GM19035 (cell line): ENCODE measurements around the gene C3orf70.
"Not testable (repeated sequence)": the region's sequence is repeated elsewhere in the genome, so short reads cannot be mapped to it uniquely, and the experiment has no call there.

ENCODE experiments used
- ATAC-seq: cut with Tn5 transposase; IDR thresholded peaks from one replicate; pipeline ENCODE4 v1.9.1; 2021; ENCODE audit not compliant: unreplicated experiment

C3orf70 gene

DNA sequence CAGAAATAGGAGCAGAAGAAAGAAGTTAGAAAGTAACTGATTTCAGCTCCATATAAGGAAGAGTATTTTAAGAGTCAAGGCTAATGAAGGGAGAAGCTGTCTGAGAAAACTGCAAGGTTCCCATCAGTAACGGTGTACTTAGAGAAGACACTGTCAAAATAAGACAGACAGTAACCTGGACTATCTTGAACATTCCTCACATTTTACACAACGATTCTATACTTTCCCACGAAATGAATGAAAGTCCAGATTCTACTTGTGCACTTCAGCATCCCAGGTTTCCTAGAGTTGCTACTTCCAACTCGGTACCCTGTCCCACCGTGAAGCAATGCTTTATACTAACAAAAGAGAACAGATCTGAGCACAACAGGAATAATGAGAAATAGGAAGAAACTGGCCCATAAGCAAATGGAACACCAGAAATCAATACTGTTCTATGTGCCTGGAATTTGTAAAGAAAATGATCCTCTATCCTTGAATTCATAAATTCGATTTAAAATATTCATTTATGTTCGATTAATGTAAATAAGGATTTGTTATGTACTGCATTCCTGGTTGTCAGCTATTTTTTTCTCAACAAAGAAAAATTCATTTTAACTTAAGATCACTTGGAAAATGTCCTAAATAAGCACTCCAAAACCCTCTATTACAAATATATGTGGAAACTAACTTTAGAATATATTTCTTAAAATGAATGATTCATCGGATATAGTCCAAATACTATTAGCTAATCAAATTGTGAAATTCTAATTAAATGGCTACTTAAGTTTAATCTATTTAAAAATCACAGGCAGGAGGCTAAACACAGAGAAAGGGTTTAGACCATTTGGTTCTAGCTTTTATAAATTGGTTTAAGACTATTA, 1.5 kb downstream of the C3orf70 start:
- ATAC-seq: no peak

DNA sequence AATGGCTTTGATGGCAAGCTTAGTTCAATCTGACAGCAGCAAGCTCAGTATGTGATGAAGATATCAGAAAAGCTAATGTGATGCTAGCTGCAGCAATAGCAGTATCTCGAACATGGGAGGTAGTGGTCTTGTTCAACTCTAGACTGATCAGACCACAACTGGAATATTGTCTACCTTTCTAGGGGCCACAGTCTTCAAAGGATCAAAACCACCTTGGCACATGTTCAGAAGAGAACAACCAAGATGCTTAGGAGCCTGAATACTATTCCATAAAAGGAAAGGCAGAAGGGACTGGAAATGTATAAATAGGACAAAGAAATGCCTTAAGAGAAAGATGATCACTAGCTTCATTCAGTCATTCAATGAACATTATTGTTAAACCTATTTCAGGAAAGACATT, 2.3 kb downstream of the C3orf70 start:
- ATAC-seq: no peak

DNA sequence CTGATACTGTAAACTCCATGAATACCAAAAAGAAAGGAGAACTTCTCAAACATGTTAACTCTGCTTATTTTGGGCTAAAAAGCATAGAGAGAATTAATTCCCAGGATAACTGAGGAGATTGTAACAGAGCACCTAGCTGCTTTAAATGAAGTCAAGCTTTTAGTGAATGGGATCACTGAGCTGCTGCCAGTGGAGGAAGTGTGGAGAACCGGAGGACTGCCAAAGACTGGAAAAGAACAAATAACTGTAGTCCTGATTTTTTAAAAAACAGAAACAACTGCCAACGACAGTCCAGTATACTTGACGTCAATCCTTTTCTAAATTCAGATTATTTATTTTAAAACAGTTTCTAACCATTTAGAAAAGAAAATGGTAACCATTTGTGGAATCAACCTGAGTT, 3.3 kb downstream of the C3orf70 start:
- no peak for ATAC-seq

DNA sequence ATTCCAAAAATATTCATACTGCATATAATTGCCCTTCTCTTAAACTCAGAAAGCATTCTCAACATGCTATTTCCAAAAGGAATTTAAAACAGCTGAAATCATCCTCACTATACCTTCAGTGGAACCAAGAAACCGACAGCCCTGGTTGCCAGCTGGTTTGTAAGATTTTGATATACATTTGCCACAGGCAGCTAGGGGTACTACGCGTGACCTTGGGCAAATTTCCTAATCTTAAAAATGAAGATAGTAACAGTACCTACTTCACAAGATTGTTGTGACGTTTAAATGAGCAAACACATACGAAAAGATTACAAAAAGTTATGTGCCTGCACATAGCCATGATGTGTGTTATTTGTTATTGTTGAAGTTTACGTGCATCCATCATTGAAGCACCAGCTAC, 7.3 kb downstream of the C3orf70 start:
- ATAC-seq: no peak

DNA sequence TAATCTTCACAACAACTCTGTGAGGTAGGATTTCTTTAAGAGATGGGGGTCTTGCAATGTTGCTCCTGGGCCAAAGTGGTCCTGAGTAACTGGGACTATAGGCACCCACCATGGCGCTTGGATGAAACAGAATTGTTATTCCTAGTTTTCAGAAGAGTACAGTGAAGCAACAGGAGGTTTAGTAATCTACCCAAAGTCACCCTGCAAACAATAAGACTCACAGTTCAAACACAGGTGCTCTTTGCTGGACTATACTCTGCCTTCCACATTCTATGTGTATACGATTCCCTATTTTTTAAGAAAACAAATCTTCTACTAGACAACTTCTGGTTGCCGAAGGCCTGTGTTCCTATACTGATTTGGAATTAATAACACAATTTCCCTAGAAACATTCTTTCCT, 8.1 kb downstream of the C3orf70 start:
- no peak for ATAC-seq

DNA sequence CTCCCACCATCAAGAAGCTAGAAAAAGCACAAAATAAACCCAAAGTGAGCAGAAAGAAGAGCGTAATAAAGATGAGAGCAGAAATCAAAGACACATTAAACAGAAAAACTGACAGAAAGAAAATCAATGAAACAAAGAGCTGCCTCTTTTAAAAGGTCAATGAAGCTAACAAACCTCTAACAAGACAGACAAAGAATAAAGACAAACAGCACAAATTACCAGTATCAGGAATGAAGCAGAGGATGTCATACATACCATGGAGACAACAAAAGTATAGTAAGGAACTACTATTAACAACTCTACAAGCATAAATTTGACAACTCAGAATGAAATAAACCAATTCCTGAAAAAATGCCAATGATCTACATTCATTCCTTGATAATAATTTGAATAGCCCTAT, 15.0 kb downstream of the C3orf70 start:
- no peak for ATAC-seq

DNA sequence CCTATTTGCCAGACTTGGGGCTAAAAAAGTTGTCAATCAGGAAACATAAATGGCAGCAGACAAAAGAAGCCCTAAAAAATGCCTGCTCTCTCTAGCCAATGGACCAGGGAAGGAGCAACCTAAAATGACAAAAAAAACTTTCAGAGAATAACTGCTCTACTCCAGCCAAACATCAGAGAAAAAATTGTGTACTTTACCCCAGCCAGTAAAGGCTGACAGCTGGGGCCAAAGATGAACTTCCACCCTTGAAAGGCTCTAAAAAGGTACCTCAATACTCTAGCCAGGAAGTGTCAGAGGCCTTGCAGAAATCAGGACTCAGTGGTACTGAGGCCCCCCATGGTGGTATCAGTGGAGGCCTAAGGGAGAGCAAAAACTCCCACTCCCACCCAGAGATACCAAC, 18.4 kb downstream of the C3orf70 start:
- no peak for ATAC-seq

DNA sequence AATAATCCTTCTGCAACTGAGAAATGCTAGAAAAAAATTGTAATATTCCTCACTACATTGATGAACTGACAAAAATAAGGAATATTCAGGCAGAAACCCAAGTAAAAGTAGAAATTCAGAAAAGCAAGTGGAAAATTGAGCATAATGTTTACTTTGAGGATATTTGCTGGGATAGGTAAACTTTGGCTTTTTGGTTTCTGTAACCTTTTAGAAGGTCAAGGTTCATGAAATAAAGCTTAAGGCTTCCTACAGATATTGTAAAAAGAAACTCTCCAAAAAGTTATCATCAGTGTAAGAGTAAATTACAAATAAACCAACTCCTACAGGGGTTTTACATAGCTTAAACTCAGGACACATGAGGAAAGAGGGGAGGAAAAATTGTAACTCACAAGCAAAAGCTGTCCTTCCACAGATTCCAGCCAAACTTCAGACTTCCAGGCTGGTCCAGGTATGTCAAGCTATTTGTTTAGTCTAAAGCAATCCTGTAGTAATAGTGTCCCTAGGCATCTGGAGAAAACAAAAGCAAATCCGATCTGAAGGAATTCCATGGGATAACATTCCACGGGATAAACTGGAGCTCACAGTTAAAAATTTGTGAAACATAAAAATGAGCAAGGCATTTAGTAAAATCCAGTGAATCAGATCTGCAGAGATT, 21.1 kb downstream of the C3orf70 start:
- ATAC-seq: no peak

DNA sequence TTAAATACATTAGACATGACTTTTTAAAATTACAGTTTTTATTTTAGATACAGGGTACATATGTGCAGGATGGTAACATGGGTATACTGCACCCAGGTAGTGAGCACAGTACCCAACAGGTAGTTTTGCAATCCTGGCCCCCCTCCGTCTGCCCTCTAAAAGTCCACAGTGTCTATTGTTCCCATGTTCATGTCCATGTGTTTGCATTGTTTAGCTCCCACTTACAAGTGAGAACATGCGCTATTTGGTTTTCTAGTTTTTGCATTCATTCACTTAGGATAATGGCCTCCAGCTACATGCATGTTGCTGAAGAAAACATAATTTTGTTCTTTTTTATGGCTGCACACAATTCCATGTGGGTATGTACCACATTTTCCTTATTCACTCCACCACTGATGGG, 23.8 kb downstream of the C3orf70 start:
- no peak for ATAC-seq

DNA sequence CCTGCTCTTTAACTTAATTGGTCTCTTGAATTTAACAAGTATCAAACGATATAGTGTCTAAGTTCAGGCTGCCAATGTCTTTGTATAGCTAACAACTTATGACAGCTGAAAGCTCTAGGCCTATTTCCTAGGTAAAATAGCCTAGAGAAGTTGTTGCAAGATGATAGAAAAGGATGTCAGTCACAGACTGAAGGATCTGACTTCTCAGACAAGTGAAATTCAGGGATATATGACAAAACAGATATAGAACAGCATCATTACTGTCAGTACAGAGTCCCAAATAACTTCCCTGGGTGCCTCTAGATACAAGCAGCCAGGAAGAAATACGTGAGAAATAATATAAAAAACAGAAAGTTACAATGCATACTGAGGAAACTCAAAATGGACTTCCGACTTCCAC, 26.7 kb downstream of the C3orf70 start:
- no peak for ATAC-seq

DNA sequence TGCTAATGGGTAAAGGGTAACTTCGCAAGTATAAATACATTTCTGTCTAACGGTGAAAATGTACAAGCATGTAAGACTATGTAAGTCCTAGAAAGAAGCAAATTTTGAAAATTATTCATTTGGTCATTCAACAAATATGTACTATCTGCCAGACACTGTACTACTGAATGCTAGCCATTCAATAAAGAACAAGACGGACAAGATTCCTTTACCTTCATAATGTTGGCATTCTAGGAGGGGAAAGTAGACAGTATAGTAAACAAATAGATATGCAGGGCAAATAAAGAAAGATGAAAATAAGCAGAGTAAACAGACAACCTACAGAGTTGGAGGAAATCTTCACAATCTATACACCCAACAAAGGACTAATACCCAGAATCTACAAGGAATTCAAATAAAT, 32.7 kb downstream of the C3orf70 start:
- ATAC-seq: no peak

DNA sequence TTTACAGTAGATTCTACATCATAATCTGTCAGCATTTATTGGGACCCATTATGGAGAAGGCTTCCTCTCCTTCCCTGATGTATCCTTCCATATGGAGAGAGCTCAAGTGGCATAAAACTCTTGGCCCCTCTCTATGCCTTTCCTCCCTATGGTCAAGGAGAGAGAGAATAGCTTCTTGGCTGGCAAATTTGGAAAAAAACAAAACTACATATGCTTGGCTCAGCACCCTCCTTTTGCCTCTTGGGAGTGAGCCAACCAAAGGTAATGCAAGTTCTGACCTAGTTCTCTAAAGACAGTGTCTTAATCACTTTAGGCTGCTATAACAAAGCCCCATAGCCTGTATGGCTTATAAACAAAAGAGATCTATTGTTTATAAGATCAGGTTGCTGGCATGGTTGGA, 37.5 kb downstream of the C3orf70 start:
- no peak for ATAC-seq

DNA sequence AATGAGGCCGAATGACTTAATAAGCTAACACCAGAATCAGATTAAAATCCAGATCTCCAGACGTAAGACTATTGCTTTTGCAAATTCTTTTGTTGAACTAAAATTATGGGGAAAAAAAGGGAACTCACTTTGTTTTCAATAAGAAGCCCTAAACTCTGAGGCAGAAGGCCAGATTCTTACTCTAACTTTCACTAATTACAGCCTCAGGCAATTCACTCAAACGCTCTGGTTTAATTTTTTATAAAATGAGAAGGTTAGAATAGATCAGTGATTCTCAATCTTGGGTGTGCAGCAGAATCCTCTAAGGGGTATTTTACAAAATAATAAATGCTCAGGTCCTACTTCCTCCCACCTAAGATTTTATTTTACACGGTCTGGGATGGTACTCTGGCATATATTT, 38.1 kb downstream of the C3orf70 start:
- no peak for ATAC-seq

DNA sequence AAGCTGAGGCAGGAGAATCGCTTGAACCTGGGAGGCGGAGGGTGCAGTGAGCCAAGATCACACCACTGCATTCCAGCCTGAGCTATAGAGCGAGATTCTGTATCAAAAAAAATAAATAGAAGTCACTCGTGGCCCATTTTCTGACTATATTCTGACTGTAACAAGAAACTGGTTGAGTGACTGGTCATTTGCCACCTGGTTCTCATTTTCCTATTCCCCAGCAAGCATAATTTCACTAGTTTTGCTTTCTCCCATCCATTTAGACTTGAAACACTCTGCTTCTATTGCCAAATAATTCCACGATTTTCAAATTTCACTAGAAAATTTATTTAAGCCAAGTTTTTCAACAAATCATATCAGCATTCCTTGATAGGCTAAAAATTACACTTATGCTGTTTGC, 40.7 kb downstream of the C3orf70 start:
- ATAC-seq: no peak

DNA sequence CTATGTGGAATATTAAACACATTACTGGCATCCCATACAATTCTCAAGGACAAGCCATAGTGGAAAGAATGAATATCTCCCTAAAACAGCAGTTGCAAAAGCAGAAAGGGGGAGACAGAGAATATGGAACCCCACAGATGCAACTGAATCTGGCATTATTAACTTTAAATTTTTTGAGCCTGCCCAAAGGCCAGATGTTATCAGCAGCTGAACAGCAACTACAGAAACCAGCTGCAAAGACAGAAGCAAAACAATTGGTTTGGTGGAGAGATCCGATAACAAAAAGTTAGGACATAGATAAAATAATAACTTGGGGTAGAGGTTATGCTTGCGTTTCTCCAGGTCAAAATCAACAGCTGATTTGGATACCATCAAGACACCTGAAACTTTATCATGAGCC, 43.8 kb downstream of the C3orf70 start:
- ATAC-seq: not testable (repeated sequence)

DNA sequence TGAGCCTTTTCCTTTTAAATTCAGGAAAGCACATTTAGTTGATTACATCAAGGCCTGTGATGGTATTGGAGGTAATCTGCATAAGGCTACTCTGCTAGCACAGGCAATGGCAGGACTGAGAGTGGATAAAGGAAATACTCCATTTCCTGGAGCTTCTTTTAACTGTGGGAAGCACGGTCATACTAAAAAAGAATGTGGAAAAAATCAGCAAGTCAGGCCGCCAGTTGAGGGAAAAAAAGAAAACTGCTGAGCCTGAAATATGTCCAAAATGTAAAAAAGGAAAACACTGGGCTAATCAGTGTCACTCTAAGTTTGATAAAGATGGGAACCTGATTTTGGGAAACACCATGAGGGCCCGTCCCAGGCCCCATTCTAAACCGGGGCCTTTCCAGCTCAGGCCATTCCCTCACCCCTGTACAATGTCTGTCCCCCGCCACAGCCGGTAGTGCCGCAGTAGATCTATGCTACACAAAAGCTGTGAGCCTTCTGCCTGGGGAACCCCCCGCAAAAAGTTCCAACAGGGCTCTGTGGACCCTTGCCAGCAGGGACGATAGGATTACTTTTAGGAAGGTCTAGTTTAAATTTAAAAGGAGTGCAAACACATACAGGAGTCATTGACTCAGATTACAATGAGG, 46.5 kb downstream of the C3orf70 start:
- not testable (repeated sequence) for ATAC-seq

DNA sequence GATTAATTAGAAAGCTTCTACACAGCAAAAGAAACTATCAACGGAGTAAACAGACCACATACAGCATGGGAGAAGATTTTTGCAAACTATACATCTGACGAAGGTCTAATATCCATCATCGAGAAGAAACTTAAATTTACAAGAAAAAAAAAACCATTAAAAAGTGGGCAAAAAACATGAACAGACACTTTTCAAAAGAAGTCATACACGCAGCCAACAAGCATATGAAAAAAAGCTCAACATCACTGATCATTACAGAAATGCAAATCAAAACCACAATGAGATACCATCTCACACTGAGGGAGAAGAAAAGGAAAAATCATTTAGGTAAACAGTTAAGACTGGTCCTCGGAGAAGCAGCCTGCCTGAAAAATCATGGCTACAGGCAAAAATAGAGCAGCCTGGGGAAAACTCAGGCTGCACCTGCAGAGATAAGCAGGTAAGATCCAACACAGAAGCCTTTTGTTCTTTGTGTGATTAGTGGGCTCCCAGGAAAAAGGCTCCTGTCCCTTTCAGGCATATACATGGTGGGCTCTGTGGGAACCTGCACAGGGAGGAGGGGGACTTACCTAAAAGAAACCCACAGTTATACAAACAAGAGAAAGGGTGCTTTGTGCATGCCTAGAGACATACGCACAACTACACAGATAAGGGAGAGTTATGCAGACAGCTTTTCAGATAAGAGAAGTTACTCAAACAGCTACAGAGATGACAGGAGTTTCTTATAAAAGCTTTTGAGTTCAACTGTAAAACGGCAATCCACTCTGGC, 49.3 kb downstream of the C3orf70 start:
- no peak for ATAC-seq

DNA sequence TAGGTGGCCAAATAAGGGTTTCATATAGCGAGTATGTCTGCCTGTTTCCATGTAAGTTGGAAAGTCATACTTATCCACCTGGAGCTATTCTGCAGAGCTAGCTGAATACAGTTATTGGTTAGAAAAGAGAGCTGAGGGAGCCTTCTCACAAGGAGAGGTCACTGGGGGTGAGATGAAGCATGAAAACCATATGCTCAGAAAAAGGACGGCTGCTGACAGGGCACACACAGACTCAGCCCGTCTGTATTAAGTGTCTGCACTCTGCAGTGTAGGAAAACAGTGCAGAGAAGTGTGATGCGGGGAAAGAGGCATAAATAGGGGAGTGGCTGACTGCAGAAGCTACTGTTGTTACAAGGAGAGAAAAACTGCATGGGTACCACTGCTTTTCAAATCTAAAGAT, 58.2 kb downstream of the C3orf70 start:
- no peak for ATAC-seq

DNA sequence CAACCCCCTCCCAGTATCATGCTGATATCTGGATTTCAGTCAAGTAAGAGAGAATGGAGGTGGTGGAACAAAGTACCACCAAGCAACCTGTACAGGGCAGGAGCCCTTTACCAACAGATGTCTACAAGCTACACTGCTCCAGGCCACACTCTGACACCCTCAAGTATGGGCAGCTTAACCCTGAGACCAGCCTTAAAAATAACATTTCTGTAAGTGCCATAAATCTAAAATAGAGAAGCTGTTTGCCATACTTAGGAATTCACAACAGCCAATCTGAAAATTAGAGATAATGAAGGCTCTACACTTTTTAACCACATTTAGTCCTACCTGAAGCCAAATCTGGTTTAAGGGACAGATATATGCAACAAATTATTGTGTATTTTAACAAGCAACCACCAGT, 59.7 kb downstream of the C3orf70 start:
- ATAC-seq: no peak

DNA sequence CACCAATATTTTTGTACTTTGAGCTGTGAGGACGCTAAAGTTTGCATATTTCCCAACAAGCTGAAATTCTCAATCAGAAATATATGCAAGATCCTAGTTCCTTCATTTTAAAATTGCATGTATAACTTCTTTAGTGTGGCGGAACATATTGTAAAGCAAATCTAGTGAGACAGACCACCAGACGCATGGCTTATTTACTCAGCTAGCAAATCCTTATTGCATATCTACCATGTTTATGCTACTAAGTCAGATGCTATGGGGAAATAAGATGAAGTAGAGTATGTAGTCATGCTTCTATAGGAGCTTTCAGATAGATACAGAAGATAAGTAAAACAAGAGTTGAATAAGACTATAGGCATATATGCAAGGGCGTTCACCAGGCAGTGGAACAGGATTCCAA, 62.0 kb downstream of the C3orf70 start:
- ATAC-seq: no peak

DNA sequence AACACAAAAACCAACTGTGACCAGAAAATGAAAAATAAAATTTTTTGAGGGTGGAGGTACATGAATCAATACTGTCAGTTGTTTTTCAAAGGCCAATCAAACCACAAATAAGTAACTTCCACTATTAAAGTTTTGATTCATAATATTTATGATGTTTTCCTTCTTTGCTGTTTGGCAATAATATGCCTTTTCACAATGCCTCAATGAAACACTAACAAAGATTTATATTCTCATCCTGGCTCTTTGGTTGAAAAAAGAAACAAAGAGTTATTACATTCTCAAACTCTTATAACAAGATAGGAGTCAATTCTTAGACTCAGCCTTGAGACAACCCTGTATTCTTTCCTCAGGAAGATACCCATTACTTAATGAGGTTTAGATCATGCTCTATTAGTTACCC, 63.1 kb downstream of the C3orf70 start:
- ATAC-seq: no peak
